ENCODE measurements around the gene IVD. TPM values are rescaled to one million over a fixed set of nuclear protein-coding genes. Genes with fewer than 3 reads are reported as not detected.

IVD gene
- total and polyA plus RNA-seq, 4 donors = 40.3 to 156 (median 94.4) TPM

DNA sequence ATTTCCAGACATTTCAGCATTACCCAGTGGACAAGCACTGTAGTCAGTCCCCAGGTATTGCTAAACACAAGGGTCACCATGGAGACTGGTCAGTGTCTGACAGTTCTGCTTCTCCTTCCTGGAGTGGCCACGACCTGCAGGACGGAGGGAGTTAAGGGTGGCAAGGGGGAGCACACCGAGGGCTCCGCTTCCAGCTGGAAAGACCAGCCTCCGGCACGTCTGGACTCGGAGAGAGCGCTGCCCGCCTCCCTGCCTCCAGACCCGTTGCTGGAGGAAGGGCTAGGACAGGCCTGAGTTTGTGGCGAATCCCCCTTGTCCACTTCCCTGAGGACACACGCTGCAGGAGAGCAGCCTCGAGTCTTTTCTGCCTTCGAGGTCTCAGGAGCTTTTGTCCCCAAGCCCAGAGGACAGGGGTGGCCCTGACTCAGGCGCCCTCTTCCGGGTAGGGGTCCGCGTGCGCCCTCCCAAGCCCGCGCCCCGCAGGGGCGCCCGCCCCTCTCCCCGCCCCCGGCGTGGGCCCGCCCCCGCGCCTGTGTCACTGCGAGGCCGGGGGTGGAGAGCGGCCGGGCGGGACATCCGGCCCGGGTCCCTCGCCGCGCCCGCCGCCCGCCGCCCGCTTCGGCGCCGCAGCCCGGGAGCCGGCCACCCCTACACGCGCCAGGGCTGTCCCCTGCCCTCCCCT lies 65.0 kb downstream of the IVD start, which contains the start of gene CHST14:
Gene CHST14 (plus strand): TSS at position 562 of the 682 bp plus-strand sequence. CDS start 230 bp downstream, outside the sequence.
- TF ChIP-seq, protein P1, sequence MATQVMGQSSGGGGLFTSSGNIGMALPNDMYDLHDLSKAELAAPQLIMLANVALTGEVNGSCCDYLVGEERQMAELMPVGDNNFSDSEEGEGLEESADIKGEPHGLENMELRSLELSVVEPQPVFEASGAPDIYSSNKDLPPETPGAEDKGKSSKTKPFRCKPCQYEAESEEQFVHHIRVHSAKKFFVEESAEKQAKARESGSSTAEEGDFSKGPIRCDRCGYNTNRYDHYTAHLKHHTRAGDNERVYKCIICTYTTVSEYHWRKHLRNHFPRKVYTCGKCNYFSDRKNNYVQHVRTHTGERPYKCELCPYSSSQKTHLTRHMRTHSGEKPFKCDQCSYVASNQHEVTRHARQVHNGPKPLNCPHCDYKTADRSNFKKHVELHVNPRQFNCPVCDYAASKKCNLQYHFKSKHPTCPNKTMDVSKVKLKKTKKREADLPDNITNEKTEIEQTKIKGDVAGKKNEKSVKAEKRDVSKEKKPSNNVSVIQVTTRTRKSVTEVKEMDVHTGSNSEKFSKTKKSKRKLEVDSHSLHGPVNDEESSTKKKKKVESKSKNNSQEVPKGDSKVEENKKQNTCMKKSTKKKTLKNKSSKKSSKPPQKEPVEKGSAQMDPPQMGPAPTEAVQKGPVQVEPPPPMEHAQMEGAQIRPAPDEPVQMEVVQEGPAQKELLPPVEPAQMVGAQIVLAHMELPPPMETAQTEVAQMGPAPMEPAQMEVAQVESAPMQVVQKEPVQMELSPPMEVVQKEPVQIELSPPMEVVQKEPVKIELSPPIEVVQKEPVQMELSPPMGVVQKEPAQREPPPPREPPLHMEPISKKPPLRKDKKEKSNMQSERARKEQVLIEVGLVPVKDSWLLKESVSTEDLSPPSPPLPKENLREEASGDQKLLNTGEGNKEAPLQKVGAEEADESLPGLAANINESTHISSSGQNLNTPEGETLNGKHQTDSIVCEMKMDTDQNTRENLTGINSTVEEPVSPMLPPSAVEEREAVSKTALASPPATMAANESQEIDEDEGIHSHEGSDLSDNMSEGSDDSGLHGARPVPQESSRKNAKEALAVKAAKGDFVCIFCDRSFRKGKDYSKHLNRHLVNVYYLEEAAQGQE (IDR thresholded peaks at IDR 0.05) = peak; percentile 38
- no peak for TF ChIP-seq RAD21 (IDR thresholded peaks at IDR 0.05)
- Histone ChIP-seq H3K9me3 (ENCODE audit: control insufficient read depth in 4 of 4, low read length in 3 of 4) (no peaks in the 10 kb centered on the region), H3K9ac (ENCODE audit: low read depth in 1 of 2, low read length in 2 of 2) (peak within 1 kb of the TSS; percentile 47 to 63), H3K4me1 (ENCODE audit: control insufficient read depth in 4 of 4, insufficient read depth in 4 of 4, low read length in 3 of 4) (peaks cover 3 to 18% (median 11%) of the 10 kb centered on the region in 4 donors), H3K27me3 (ENCODE audit: control insufficient read depth in 4 of 4, insufficient read depth in 4 of 4, low read length in 3 of 4) (no peaks in the 10 kb centered on the region), H3K36me3 (ENCODE audit: control insufficient read depth in 4 of 4, insufficient read depth in 3 of 4, low read depth in 1 of 4, low read length in 3 of 4) (peaks cover 0 to 12% (median 2%) of the 10 kb centered on the region in 4 donors), H3K27ac (ENCODE audit: low read depth in 1 of 2, low read length in 2 of 2) (peak within 1 kb of the TSS; percentile 84 to 90), H3K4me3 (ENCODE audit: low read depth in 1 of 3, low read length in 3 of 3) (peak within 1 kb of the TSS; percentile 80 to 85 (median 83))
- 1% methylated on average over 52 of the region's 52 CpGs for WGBS
- peak; percentile 53 for DNase-seq (ENCODE audit: low spot score)

Other genes starting within 250 kb of the IVD start
- 10 to 100 TPM in 1 of 2 donors, under 1 TPM in 1; 0.08 to 31.1 TPM for gene BUB1B, start 244.7 kb upstream of the IVD start, total RNA-seq
- gene BUB1B, start 244.7 kb upstream of the IVD start, polyA plus RNA-seq = 1 to 10 TPM in 1 of 2 donors, under 1 TPM in 1; 0.63 to 1.0 TPM
- under 1 TPM; 0.05 to 0.08 TPM for gene PAK6, start 166.7 kb upstream of the IVD start, total RNA-seq
- gene PAK6, start 166.7 kb upstream of the IVD start, polyA plus RNA-seq = under 1 TPM; 0.13 to 0.17 TPM
- not detected for gene ANKRD63, start 122.7 kb upstream of the IVD start, total RNA-seq
- gene ANKRD63, start 122.7 kb upstream of the IVD start, polyA plus RNA-seq = not detected
- 10 to 100 TPM; 10.6 to 13.3 TPM for gene PLCB2, start 97.9 kb upstream of the IVD start, total RNA-seq
- gene PLCB2, start 97.9 kb upstream of the IVD start, polyA plus RNA-seq = 1 to 10 TPM; 2.1 to 4.7 TPM
- gene INAFM2, start 82.1 kb upstream of the IVD start, total RNA-seq = 1 to 10 TPM; 4.8 to 5.7 TPM
- gene INAFM2, start 82.1 kb upstream of the IVD start, polyA plus RNA-seq = 1 to 10 TPM; 3.3 to 4.0 TPM
- 1 to 10 TPM in 1 of 2 donors, under 1 TPM in 1; 0.61 to 4.4 TPM for gene CCDC9B, start 64.9 kb upstream of the IVD start, total RNA-seq
- gene CCDC9B, start 64.9 kb upstream of the IVD start, polyA plus RNA-seq = under 1 TPM; 0.43 to 0.85 TPM
- gene PHGR1, start 54.8 kb upstream of the IVD start, total RNA-seq = under 1 TPM in 1 of 2 donors, not detected in 1; 0.33 TPM
- not detected for gene PHGR1, start 54.8 kb upstream of the IVD start, polyA plus RNA-seq
- under 1 TPM; under 0.01 TPM for gene DISP2, start 47.6 kb upstream of the IVD start, total RNA-seq
- under 1 TPM in 1 of 2 donors, not detected in 1; 0.23 TPM for gene DISP2, start 47.6 kb upstream of the IVD start, polyA plus RNA-seq
- gene KNSTRN, start 23.1 kb upstream of the IVD start, total RNA-seq = 10 to 100 TPM in 1 of 2 donors, 1 to 10 TPM in 1; 9.0 to 28.1 TPM
- 1 to 10 TPM; 3.4 to 8.8 TPM for gene KNSTRN, start 23.1 kb upstream of the IVD start, polyA plus RNA-seq
- 1 to 10 TPM; 6.3 to 7.0 TPM for gene BAHD1, start 35.2 kb downstream of the IVD start, total RNA-seq
- 1 to 10 TPM; 1.8 to 8.7 TPM for gene BAHD1, start 35.2 kb downstream of the IVD start, polyA plus RNA-seq
- 1 to 10 TPM; 2.9 to 3.3 TPM for gene CHST14, start 65.2 kb downstream of the IVD start, total RNA-seq
- 1 to 10 TPM; 2.3 to 5.3 TPM for gene CHST14, start 65.2 kb downstream of the IVD start, polyA plus RNA-seq
- 10 to 100 TPM in 1 of 2 donors, 1 to 10 TPM in 1; 8.9 to 13.5 TPM for gene CCDC32, start 159.2 kb downstream of the IVD start, total RNA-seq
- 1 to 10 TPM; 7.9 to 8.8 TPM for gene CCDC32, start 159.2 kb downstream of the IVD start, polyA plus RNA-seq
- gene RPUSD2, start 163.5 kb downstream of the IVD start, total RNA-seq = 1 to 10 TPM; 7.4 to 7.6 TPM
- gene RPUSD2, start 163.5 kb downstream of the IVD start, polyA plus RNA-seq = 1 to 10 TPM; 5.3 to 5.8 TPM
- 10 to 100 TPM in 1 of 2 donors, 1 to 10 TPM in 1; 3.5 to 38.5 TPM for gene KNL1, start 188.5 kb downstream of the IVD start, total RNA-seq
- gene KNL1, start 188.5 kb downstream of the IVD start, polyA plus RNA-seq = 1 to 10 TPM; 1.5 to 2.2 TPM

Measured in liver (tissue), 9 donors.